OCI-LY1 (cell line): ENCODE measurements around the gene ZNF579.

Source experiments
- EZH2 ChIP-seq: fragments of 200-600 bp; sonication (generic), shearing (Covaris generic); IDR thresholded peaks from 2 replicates; pipeline ENCODE4 v1.8.0; 2017; ENCODE audit warnings: borderline replicate concordance, mixed run types, mild to moderate bottlenecking, antibody characterized with exemption, low read length, moderate library complexity, mixed read lengths
- TF ChIP-seq, protein P1 (sequence below): fragments of 200-600 bp; sonication (generic), shearing (Covaris generic); IDR thresholded peaks from 2 replicates; pipeline ENCODE4 v1.5.1; 2017; ENCODE audit warnings: mild to moderate bottlenecking, antibody characterized with exemption, low read length, moderate library complexity, mixed read lengths

DNA sequence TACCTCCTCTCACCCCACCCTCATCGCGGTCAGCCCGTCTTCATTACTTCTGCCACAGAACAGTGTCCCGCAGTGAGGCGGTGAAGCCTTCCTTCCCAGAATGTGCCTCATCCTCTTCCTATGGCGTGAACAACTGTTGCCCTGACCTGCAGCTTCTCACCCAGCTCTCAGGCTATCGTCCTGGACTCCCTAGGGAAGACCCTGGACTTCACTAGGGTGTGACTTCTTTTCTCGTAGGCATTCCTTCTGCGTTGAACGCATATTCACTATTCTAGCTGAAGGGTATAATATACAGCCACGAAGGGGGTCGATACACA lies 25.8 kb upstream of the ZNF579 start:
- TF ChIP-seq, protein P1, sequence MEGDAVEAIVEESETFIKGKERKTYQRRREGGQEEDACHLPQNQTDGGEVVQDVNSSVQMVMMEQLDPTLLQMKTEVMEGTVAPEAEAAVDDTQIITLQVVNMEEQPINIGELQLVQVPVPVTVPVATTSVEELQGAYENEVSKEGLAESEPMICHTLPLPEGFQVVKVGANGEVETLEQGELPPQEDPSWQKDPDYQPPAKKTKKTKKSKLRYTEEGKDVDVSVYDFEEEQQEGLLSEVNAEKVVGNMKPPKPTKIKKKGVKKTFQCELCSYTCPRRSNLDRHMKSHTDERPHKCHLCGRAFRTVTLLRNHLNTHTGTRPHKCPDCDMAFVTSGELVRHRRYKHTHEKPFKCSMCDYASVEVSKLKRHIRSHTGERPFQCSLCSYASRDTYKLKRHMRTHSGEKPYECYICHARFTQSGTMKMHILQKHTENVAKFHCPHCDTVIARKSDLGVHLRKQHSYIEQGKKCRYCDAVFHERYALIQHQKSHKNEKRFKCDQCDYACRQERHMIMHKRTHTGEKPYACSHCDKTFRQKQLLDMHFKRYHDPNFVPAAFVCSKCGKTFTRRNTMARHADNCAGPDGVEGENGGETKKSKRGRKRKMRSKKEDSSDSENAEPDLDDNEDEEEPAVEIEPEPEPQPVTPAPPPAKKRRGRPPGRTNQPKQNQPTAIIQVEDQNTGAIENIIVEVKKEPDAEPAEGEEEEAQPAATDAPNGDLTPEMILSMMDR = no peak
- TF ChIP-seq EZH2 = no peak
